ENCODE data around the gene IL17A.

The IL17A gene

DNA sequence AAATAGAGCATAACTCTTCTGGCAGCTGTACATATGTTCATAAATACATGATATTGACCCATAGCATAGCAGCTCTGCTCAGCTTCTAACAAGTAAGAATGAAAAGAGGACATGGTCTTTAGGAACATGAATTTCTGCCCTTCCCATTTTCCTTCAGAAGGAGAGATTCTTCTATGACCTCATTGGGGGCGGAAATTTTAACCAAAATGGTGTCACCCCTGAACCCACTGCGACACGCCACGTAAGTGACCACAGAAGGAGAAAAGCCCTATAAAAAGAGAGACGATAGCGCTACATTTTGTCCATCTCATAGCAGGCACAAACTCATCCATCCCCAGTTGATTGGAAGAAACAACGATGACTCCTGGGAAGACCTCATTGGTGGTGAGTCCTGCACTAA lies at the start of gene IL17A:
TSS of gene IL17A (plus strand) at position 301 of the 400 bp plus-strand sequence. CDS start at position 358, 57 bp downstream.
- H3K27ac Mint-ChIP-seq: no peak within 1 kb of the TSS
- peaks cover 64% of the 10 kb centered on the region for H3K27me3 Mint-ChIP-seq
- peaks cover 8% of the 10 kb centered on the region for H3K4me1 Mint-ChIP-seq (ENCODE audit: low read depth)
- H3K4me3 Mint-ChIP-seq: no peak within 1 kb of the TSS
- peaks cover 3% of the 10 kb centered on the region for H3K9me3 Mint-ChIP-seq
- no peaks in the 10 kb centered on the region for H3K36me3 Mint-ChIP-seq (ENCODE audit: low read depth)

DNA sequence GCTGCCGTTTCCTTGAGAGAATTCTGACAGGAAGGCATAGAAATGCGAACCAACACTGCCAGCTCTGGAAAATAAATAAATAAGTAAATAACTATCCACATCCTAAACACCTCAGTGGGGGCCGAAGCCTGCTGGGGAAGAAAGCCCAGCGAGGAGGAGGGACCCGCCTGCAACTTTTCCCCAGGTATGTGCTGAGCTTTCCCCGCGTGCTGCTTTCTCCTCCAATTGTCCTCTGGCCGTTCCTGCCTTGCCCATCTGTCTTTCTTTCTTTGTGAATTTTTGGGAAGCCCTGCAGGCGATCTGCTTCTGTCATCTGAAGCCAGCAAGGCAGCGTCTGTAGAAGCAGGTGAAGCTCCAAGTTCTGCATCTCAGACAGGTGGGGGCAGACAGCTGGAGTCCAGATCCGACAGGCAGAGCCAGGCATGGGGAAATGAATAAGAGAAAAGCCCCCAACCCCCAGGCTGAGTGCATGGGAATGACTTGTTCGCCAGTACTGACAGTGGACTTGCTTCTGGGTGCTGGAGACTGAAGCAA lies 49.2 kb upstream of the IL17A start:
- no peaks in the 10 kb centered on the region for H3K36me3 Mint-ChIP-seq (ENCODE audit: low read depth)

DNA sequence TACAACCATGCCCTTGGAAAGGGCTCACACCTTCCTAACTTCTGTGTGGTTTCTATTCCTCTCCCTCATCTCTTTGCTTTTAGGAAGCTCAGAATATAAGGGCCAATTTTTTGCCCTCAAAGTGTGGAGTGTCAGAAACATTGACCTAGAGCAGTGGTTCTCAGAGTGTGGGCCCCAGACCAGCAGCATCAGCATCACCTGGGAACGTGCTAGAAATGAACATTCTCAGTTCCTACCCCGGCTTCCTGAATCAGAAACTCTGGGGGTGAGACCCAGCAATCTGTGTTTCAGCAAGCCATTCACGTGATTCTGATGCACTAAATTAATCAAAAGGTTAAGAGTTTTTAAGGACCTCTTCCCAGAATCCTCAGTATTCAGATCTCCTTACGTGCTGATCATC lies 47.9 kb upstream of the IL17A start:
- Mint-ChIP-seq H3K27me3 (peaks cover 41% of the 10 kb centered on the region), H3K4me1 (ENCODE audit: low read depth) (peaks cover 17% of the 10 kb centered on the region), H3K9me3 (no peaks in the 10 kb centered on the region), H3K27ac (no peak overlapping the region), H3K36me3 (ENCODE audit: low read depth) (no peaks in the 10 kb centered on the region), H3K4me3 (no peak overlapping the region)

More for the DNA sequence above, 49.2 kb upstream of the IL17A start:
- Mint-ChIP-seq H3K4me1 (ENCODE audit: low read depth) (peaks cover 17% of the 10 kb centered on the region), H3K27ac (no peak overlapping the region), H3K4me3 (no peak overlapping the region), H3K27me3 (peaks cover 28% of the 10 kb centered on the region), H3K9me3 (no peaks in the 10 kb centered on the region)

DNA sequence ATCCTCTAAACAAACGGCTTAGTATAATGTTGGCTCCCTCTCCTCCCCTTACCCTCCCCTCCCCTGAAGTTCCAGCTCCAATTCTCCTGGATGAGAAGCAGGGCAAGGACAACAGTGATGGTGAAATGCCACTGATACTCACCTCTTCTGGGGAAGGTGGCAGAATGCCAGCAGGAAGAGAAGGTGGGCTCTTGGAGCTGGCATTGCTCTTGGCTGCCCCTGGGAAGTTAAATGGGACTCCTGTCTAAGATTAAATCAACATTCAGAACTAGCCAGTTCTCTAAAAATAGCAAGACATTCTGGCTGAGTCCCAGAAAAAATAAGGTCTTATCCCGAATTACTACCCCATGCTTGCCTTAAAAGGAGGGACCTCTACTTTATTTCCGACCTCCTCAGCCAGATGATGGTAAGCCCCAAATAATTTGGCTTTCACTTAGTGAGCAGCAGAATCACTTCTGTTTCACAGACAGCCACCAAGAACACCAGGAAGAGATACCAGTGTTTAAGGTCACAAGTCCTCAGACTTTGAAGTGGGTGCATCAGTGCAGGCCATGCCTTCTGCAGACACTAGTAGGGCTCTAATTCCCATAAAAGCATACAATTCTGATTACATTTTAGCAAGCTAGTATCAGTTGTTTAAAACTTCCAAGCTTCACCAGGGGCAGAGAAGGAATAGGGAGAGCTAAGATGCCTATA lies 46.0 kb upstream of the IL17A start:
- no peak overlapping the region for H3K4me3 Mint-ChIP-seq
- no peak overlapping the region for H3K27ac Mint-ChIP-seq
- H3K4me1 Mint-ChIP-seq (ENCODE audit: low read depth): peaks cover 6% of the 10 kb centered on the region
- no peaks in the 10 kb centered on the region for H3K36me3 Mint-ChIP-seq (ENCODE audit: low read depth)
- H3K27me3 Mint-ChIP-seq: peaks cover 56% of the 10 kb centered on the region
- no peaks in the 10 kb centered on the region for H3K9me3 Mint-ChIP-seq

DNA sequence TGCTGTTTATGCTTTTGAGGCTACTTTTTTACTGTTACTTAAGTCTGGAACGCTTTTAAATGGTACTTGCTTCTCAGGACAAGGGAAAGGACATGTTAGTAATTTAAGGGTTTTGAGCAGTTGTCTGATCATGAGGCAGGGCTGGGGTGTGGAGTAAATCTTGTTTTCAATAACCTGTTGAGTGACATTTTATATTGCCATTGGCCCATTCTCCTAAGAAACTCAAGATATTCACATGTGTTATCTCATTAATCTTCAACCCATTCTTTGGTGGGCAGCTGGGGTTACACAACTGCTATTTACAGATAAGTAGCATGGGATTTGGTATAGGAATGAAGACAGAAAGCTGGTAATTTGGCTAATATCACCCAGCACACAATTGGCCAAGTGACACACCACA lies 44.6 kb upstream of the IL17A start:
- Mint-ChIP-seq H3K4me3 (no peak overlapping the region), H3K9me3 (no peaks in the 10 kb centered on the region), H3K4me1 (ENCODE audit: low read depth) (peaks cover 6% of the 10 kb centered on the region), H3K36me3 (ENCODE audit: low read depth) (no peaks in the 10 kb centered on the region), H3K27me3 (peaks cover 65% of the 10 kb centered on the region), H3K27ac (no peak overlapping the region)

DNA sequence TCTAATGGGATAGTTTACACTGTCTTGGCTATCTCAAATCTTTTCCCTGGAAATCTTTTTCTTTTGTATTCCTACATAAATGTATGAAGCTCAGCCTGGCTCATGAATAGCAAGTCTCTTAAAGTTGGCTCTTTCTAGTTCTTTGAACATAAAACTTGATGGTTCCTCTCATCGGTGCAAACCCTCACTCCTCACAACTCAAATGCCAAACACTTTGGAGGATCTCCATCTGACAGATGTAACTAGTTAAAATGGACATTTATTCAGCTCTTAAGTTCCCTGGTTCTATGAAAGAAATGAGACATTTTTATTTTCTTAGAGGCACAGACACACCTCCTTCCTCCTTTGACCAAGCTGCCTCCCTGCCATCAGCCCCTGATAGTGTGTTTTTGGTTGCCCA lies 43.6 kb upstream of the IL17A start:
- no peak overlapping the region for H3K4me3 Mint-ChIP-seq
- peaks cover 73% of the 10 kb centered on the region for H3K27me3 Mint-ChIP-seq
- no peak overlapping the region for H3K27ac Mint-ChIP-seq
- H3K9me3 Mint-ChIP-seq: no peaks in the 10 kb centered on the region
- H3K36me3 Mint-ChIP-seq (ENCODE audit: low read depth): no peaks in the 10 kb centered on the region
- H3K4me1 Mint-ChIP-seq (ENCODE audit: low read depth): peaks cover 6% of the 10 kb centered on the region

DNA sequence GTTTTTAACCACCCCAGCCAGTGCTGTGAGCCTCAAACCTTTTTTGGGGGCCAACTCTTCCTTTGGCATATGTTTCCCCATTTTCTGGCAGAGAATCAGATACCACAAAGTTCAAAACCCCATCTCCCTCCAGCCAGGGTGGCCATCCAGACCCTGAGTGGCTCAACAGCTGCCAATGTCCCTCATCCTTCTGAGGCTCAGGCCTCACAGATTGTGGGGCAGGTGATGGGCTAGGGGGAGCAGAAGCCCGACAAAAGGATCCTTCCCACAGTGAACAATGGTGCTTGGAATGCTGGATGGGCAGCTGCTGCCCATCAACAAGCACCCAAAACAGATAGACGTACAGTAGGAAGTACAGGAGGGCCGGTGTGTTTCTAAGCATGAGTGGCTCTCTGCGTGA lies 42.6 kb upstream of the IL17A start:
- Mint-ChIP-seq H3K9me3 (no peaks in the 10 kb centered on the region), H3K4me1 (ENCODE audit: low read depth) (peaks cover 6% of the 10 kb centered on the region), H3K4me3 (no peak overlapping the region), H3K36me3 (ENCODE audit: low read depth) (no peaks in the 10 kb centered on the region), H3K27me3 (peaks cover 68% of the 10 kb centered on the region), H3K27ac (no peak overlapping the region)

DNA sequence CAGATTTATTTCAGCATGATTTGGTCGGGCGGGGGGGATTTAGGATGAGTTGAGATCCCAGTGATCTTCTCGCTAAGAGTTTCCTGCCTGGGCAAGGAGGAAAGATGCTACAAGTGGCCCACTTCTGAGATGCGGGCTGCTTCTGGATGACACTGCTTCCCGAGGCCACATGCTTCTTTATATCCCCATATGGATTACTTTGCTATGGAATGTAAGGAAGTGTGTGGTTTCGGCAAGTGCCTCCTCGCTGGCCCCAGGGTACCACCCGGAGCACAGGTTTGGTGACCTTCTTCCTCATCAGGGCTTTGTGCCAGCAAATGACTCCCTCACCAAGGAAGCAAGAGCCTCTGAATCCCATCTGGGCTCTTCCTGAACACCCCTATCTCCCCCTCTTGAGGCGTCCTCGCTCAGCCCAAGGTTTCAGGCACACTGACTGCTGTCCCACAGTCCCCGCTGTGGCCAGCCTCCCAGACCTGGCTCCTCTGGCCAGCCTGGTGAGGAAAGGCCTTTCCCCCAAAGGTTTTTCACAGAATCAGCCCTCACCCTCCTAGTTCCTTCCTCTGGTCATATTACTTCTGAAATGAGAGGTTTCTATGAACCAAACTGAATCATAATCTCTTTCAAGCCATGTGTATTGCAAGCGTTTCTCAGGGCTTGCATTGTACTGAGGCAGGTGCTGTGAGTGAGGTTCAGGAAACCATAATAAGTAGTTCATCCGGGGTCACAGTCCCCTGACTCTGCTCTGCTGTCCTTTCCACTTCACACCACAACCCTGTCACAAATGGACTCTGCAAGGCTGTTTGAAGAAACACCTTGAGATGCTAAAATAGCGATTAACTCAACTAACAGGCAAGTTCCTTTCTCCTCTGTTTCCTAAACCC lies 41.7 kb upstream of the IL17A start:
- peaks cover 6% of the 10 kb centered on the region for H3K4me1 Mint-ChIP-seq (ENCODE audit: low read depth)
- H3K27me3 Mint-ChIP-seq: peaks cover 71% of the 10 kb centered on the region
- no peak overlapping the region for H3K4me3 Mint-ChIP-seq
- H3K36me3 Mint-ChIP-seq (ENCODE audit: low read depth): no peaks in the 10 kb centered on the region
- H3K27ac Mint-ChIP-seq: no peak overlapping the region
- H3K9me3 Mint-ChIP-seq: no peaks in the 10 kb centered on the region

DNA sequence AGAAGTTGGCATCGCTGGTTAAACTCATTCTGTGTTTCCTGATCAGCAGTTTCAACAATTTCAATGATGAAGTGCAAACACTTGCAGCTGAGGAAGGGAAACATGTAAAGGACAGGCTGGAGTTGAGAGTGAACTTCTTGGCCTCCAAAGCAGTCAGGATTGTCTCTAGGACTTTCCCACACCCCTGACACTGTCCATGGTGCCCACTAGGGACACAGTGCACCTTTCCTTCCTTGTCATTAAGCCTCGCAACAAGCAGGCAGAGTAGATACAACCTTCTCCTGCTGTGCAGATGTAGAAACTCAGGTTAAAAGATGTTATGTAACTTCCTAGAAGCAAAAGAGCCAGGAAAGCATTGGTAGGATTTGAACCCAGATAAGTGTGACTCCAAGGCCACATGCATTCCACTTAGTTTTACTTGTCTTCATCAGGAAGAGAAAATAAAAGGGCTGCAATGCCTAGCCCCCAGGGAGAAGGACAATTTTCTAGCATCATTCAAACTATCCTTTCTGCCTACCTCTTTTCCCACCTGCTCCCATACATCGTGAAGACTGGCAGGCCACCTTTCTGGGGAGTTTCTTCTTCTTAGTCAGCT lies 39.2 kb upstream of the IL17A start:
- Mint-ChIP-seq H3K27ac (no peak overlapping the region), H3K9me3 (no peaks in the 10 kb centered on the region), H3K4me1 (ENCODE audit: low read depth) (no peaks in the 10 kb centered on the region), H3K36me3 (ENCODE audit: low read depth) (no peaks in the 10 kb centered on the region), H3K27me3 (peaks cover 69% of the 10 kb centered on the region), H3K4me3 (no peak overlapping the region)

DNA sequence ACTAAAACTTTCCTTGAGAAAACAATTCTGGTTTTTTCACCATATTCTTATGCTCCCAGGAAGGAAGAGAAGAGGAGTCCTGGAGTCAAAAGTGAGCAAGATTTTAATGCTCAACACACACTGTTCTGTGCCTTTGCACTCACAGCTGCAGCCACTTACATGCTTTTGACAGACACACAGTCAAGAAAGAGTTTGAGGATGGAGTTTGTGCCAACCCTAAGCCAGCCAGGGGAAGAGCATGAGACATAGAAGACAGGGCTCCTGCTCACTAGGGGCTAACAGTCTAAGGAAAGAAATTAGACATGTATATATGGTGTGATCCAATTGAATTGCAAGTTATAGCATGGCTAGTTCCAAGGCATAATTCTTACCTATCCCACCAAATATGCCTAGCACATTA lies 37.1 kb upstream of the IL17A start:
- H3K27me3 Mint-ChIP-seq: peaks cover 56% of the 10 kb centered on the region
- no peaks in the 10 kb centered on the region for H3K36me3 Mint-ChIP-seq (ENCODE audit: low read depth)
- no peaks in the 10 kb centered on the region for H3K9me3 Mint-ChIP-seq
- H3K4me3 Mint-ChIP-seq: no peak overlapping the region
- H3K27ac Mint-ChIP-seq: no peak overlapping the region
- peaks cover 3% of the 10 kb centered on the region for H3K4me1 Mint-ChIP-seq (ENCODE audit: low read depth)

DNA sequence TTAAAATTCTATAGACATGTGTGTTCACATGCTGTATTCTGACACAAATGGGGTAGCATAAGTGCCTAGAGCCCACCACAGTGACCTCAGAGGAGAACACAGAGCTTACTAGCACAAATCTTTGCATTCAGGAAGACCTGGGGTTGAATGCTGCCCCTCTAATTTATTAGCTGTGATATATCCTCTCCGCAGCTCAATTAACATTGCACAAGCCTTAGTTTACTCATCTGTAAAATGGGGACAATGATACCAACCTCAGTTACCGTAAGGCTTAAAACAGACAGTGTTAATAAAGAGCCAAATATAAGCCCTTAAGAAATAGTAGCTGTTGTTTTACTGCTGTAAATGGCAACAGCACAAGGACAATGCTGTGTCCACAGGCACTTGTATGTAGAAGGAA lies 36.2 kb upstream of the IL17A start:
- H3K4me3 Mint-ChIP-seq: no peak overlapping the region
- no peak overlapping the region for H3K27ac Mint-ChIP-seq
- H3K4me1 Mint-ChIP-seq (ENCODE audit: low read depth): peaks cover 4% of the 10 kb centered on the region
- H3K27me3 Mint-ChIP-seq: peaks cover 51% of the 10 kb centered on the region
- H3K36me3 Mint-ChIP-seq (ENCODE audit: low read depth): no peaks in the 10 kb centered on the region
- no peaks in the 10 kb centered on the region for H3K9me3 Mint-ChIP-seq

DNA sequence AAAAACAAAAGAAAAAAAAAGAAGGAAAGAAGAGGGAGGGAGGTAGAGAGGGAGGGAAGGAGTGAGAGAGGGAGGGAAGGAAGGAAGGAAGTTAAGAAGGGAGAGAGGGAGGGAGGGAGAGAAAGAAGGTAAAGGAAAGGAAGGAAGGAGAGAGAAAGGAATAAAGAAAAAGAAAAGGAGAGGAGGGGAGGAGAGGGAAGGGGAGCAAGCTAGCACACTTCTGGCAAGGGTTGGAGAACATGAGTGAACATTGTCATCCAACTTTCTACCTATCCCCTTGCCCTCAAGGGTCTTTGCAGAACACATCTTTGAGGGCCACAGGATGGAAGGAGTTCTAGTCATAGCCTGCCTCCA lies 34.1 kb upstream of the IL17A start:
- peaks cover 47% of the 10 kb centered on the region for H3K27me3 Mint-ChIP-seq
- H3K9me3 Mint-ChIP-seq: no peaks in the 10 kb centered on the region
- H3K4me3 Mint-ChIP-seq: no peak overlapping the region
- H3K27ac Mint-ChIP-seq: no peak overlapping the region
- peaks cover 25% of the 10 kb centered on the region for H3K4me1 Mint-ChIP-seq (ENCODE audit: low read depth)
- no peaks in the 10 kb centered on the region for H3K36me3 Mint-ChIP-seq (ENCODE audit: low read depth)

DNA sequence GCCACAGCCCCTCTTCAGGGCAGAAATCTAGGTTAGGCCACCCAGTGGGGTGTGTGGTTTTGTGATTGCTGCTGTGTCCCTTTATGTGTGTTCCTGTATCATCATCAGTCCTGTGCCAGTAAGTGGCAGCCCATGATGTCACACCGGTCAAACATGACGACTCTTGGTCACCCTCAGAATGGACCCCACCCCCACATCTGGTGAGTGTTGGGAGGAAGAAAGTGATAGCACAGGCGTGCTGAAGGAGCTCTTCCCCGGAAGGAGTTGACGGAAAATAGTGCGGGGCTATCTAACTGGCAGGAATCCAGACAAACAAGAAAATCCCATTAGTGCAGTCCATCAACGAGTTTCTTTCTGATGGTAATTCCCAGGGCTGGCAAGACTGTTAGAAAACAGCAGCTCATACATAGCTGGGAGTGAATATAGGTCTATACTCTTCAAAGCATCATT lies 33.4 kb upstream of the IL17A start:
- H3K4me1 Mint-ChIP-seq (ENCODE audit: low read depth): peaks cover 32% of the 10 kb centered on the region
- H3K27me3 Mint-ChIP-seq: peaks cover 40% of the 10 kb centered on the region
- peaks cover under 1% of the 10 kb centered on the region for H3K9me3 Mint-ChIP-seq
- H3K4me3 Mint-ChIP-seq: no peak overlapping the region
- no peaks in the 10 kb centered on the region for H3K36me3 Mint-ChIP-seq (ENCODE audit: low read depth)
- peak overlapping the region; percentile 28 for H3K27ac Mint-ChIP-seq

DNA sequence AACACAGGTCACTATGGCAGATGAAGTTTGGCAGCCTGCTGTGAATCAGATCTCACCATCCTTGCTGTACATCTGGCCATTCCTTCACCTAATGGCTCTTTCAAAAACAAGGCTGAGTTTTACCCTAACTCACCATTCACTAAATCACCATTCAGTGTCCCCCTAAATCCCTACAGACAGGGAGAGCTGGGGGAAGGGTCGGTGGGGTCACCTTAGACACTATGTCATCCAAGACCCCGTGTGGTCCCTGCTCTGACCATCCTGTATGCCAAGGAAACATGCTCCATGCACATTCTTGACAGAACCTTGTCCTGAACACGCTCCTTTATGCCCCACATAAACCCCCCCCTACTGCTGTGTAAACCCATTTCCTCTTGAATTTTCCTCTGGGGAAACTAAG lies 31.8 kb upstream of the IL17A start:
- Mint-ChIP-seq H3K36me3 (ENCODE audit: low read depth) (peaks cover 6% of the 10 kb centered on the region), H3K27me3 (peaks cover 32% of the 10 kb centered on the region), H3K4me1 (ENCODE audit: low read depth) (peaks cover 47% of the 10 kb centered on the region), H3K27ac (peak overlapping the region; percentile 16), H3K9me3 (peaks cover 5% of the 10 kb centered on the region), H3K4me3 (no peak overlapping the region)

All from stimulated activated naive CD8-positive, alpha-beta T cell treated with anti-CD3 and anti-CD28 coated beads, Interleukin-15, Interleukin-2, amounts not matched to agents 100 ng/mL and 50 ng/mL, for 24 hours (primary cell).